HEK293 (cell line): Measurements from ENCODE around the gene CACNA1E.

Source experiments
- ATF2 ChIP-seq: fragments of 450-650 bp; formaldehyde crosslinking; IDR thresholded peaks from 2 replicates; pipeline ENCODE4 v1.5.1; 2016; ENCODE audit warnings: missing biosample characterization, missing genetic modification characterization, low read depth
- ZNF354C ChIP-seq: fragments of 450-650 bp; formaldehyde crosslinking; IDR thresholded peaks from 2 replicates; pipeline ENCODE4 v1.5.1; 2016; ENCODE audit warnings: missing biosample characterization, missing genetic modification characterization, low read depth, borderline replicate concordance
- ZNF394 ChIP-seq: fragments of 450-650 bp; formaldehyde crosslinking; IDR thresholded peaks from 2 replicates; pipeline ENCODE4 v1.5.1; 2016; ENCODE audit warnings: missing biosample characterization, missing genetic modification characterization, mild to moderate bottlenecking, moderate library complexity, borderline replicate concordance
- ZNF530 ChIP-seq: fragments of 450-650 bp; formaldehyde crosslinking; IDR thresholded peaks from 2 replicates; pipeline ENCODE4 v1.5.1; 2016; ENCODE audit warnings: low read depth, missing biosample characterization, missing genetic modification characterization
- ZNF549 ChIP-seq: fragments of 450-650 bp; IDR thresholded peaks from 2 replicates; pipeline ENCODE4 v1.5.1; 2018; ENCODE audit warnings: missing biosample characterization, missing genetic modification characterization, mild to moderate bottlenecking, inconsistent platforms, moderate library complexity
- ZSCAN4 ChIP-seq: fragments of 450-650 bp; formaldehyde crosslinking; IDR thresholded peaks from 2 replicates; pipeline ENCODE4 v1.5.1; 2017; ENCODE audit warnings: missing biosample characterization, missing genetic modification characterization

DNA sequence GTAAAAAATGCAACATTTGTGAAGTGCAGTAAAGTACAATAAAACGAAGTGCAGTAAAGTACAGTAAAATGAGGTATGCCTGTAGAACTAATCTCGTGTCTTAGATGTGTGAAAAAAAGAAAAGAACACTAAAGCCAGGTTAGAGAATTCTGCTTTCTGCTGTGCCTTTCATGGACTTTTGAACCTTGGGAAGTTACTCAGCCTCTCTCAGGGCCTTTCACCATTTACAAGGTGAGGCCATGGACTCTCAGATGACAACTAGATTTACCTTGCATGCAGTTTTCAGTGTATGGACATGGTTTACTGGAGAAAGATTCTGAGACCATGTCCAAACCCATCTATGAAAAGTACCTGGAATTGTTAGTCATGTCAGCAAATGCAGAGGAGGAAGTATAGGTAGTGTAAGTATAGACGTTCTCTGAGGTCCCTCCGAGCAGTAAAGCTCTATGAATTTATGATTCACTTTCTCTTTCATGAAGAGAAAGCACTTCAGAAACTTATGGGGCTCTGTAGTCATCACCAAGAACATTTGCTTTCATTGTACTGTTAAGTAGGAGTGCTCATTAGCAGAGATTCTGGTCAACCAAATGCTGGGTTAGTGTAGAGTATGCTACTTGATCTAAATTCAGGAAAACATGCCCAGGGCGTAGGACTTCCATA lies 143.1 kb downstream of the CACNA1E start:
- no peak for TF ChIP-seq ZNF549 (tag by site-specific recombination)
- TF ChIP-seq ZNF354C (tag by site-specific recombination): no peak
- no peak for TF ChIP-seq ZSCAN4 (tag by site-specific recombination)
- no peak for TF ChIP-seq ZNF394 (tag by site-specific recombination)
- no peak for TF ChIP-seq ZNF530
- TF ChIP-seq ATF2: no peak
